ENCODE results near the gene HPSE2. TPM values are rescaled to one million over a fixed set of nuclear protein-coding genes. Genes with fewer than 3 reads are reported as not detected.

Gene HPSE2
- total and polyA plus RNA-seq, 2 donors (not counting 1 experiment from before 2014, with no cell fraction given): not detected

GRCh38 chr10:98417973-98418664, 817.5 kb downstream of the HPSE2 start:
- Histone ChIP-seq H3K27me3 (replicated peaks in 1 of 4; ENCODE audit: control extremely low read depth in 1 of 4, control insufficient read depth in 3 of 4, insufficient read depth in 4 of 4, low read length in 3 of 4) (no peaks in the 10 kb centered on the region), H3K4me2 (replicated peaks; ENCODE audit: low read depth, low read length, poor library complexity, severe bottlenecking) (no peak overlapping the region), H4K20me1 (ENCODE audit: control insufficient read depth, insufficient read depth, low read length, poor library complexity, severe bottlenecking) (no peaks in the 10 kb centered on the region), H3K9me3 (ENCODE audit: control extremely low read depth in 1 of 3, control insufficient read depth in 2 of 3, insufficient read depth in 1 of 3, low read length in 2 of 3) (no peaks in the 10 kb centered on the region), H3K4me3 (ENCODE audit: control extremely low read depth in 1 of 5, extremely low read depth in 1 of 5, insufficient read depth in 1 of 5, low read depth in 2 of 5, low read length in 4 of 5) (no peak overlapping the region), H3K9ac (ENCODE audit: low read length) (no peak overlapping the region), H2AFZ (ENCODE audit: insufficient read depth, low read depth, low read length, poor library complexity, severe bottlenecking) (no peak overlapping the region), H3K4me1 (ENCODE audit: control insufficient read depth in 2 of 2, insufficient read depth in 2 of 2, low read length in 2 of 2) (peaks cover 13 to 14% of the 10 kb centered on the region in 2 donors), H3K27ac (ENCODE audit: low read length in 2 of 2) (no peak overlapping the region), H3K36me3 (replicated peaks in 1 of 2; ENCODE audit: control extremely low read depth in 1 of 2, control insufficient read depth in 1 of 2, extremely low read depth in 1 of 2, insufficient read depth in 2 of 2, low read length in 1 of 2) (peaks cover 0 to 61% of the 10 kb centered on the region in 2 experiments), H3K79me2 (ENCODE audit: control insufficient read depth, insufficient read depth, low read length) (no peaks in the 10 kb centered on the region)
- POLR2A ChIA-PET: no interaction called here
- no peak overlapping the region for H3K4me3 Mint-ChIP-seq
- DNase-seq: no peak
- no peaks in the 10 kb centered on the region for H3K27me3 Mint-ChIP-seq
- intact Hi-C loops (cut with micrococcal nuclease): no loop called here
- no peaks in the 10 kb centered on the region for H3K9me3 Mint-ChIP-seq (ENCODE audit: insufficient read depth)
- H3K27ac Mint-ChIP-seq: no peak overlapping the region
- ATAC-seq (ENCODE audit: low read depth): no peak
- CTCF ChIA-PET: no interaction called here
- TF ChIP-seq EZH2 (IDR thresholded peaks at IDR 0.05; ENCODE audit: borderline replicate concordance, insufficient read depth, low read depth, low read length, poor library complexity, severe bottlenecking): no peak
- TF ChIP-seq, protein P1, sequence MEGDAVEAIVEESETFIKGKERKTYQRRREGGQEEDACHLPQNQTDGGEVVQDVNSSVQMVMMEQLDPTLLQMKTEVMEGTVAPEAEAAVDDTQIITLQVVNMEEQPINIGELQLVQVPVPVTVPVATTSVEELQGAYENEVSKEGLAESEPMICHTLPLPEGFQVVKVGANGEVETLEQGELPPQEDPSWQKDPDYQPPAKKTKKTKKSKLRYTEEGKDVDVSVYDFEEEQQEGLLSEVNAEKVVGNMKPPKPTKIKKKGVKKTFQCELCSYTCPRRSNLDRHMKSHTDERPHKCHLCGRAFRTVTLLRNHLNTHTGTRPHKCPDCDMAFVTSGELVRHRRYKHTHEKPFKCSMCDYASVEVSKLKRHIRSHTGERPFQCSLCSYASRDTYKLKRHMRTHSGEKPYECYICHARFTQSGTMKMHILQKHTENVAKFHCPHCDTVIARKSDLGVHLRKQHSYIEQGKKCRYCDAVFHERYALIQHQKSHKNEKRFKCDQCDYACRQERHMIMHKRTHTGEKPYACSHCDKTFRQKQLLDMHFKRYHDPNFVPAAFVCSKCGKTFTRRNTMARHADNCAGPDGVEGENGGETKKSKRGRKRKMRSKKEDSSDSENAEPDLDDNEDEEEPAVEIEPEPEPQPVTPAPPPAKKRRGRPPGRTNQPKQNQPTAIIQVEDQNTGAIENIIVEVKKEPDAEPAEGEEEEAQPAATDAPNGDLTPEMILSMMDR (IDR thresholded peaks at IDR 0.05): no peak
- H3K4me1 Mint-ChIP-seq: peaks cover 17% of the 10 kb centered on the region
- 98% methylated on average over 21 of the region's 21 CpGs for WGBS (ENCODE audit: insufficient coverage)

DNA sequence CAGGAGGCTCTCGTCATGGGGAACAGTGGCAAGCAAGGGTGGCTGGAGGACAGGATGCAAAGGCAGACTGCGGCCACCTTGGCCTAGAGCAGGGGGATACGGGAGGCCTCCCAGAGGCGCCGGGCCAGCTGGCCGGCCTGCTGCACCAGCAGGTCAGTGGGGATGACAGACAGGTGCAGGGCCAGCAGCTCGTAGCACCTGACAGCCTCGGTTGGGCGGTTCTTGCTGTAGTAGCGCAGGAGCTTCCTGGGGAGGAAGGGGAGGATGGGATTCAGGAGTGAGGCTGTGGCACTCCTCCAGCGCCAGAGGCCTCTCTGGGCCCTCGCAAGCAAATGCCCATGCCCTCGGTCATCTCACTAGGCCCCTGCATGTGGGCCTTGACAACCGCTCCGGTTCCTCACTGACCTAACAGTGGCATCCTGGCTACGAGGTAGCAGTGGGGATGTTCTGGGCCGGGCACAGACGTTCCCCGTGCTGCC, 818.1 kb downstream of the HPSE2 start:
- no peak overlapping the region for H3K27ac ChIP-seq (ENCODE audit: low read length in 2 of 2)
- no peaks in the 10 kb centered on the region for H4K20me1 ChIP-seq (ENCODE audit: control insufficient read depth, insufficient read depth, low read length, poor library complexity, severe bottlenecking)
- H3K9me3 Mint-ChIP-seq (ENCODE audit: insufficient read depth): no peaks in the 10 kb centered on the region
- H3K4me3 ChIP-seq (ENCODE audit: control extremely low read depth in 1 of 5, extremely low read depth in 1 of 5, insufficient read depth in 1 of 5, low read depth in 2 of 5, low read length in 4 of 5): no peak overlapping the region
- no peak for DNase-seq
- H3K4me3 Mint-ChIP-seq: no peak overlapping the region
- 95% methylated on average over 19 of the region's 19 CpGs for WGBS (ENCODE audit: insufficient coverage)
- no peaks in the 10 kb centered on the region for H3K27me3 ChIP-seq (replicated peaks in 1 of 4; ENCODE audit: control extremely low read depth in 1 of 4, control insufficient read depth in 3 of 4, insufficient read depth in 4 of 4, low read length in 3 of 4)
- ChIA-PET POLR2A (no interaction called here), CTCF (interaction anchor here (1.2 kb wide), 1 partner anchor 10 kb away, joined by 4 read pairs; no protein-coding TSS in a partner anchor)
- H3K9ac ChIP-seq (ENCODE audit: low read length): no peak overlapping the region
- H3K27me3 Mint-ChIP-seq: no peaks in the 10 kb centered on the region
- intact Hi-C loops (cut with micrococcal nuclease): no loop called here
- no peaks in the 10 kb centered on the region for H3K9me3 ChIP-seq (ENCODE audit: control extremely low read depth in 1 of 3, control insufficient read depth in 2 of 3, insufficient read depth in 1 of 3, low read length in 2 of 3)
- H3K36me3 ChIP-seq (replicated peaks in 1 of 2; ENCODE audit: control extremely low read depth in 1 of 2, control insufficient read depth in 1 of 2, extremely low read depth in 1 of 2, insufficient read depth in 2 of 2, low read length in 1 of 2): peaks cover 0 to 55% of the 10 kb centered on the region in 2 experiments
- no peak overlapping the region for H3K27ac Mint-ChIP-seq
- H3K79me2 ChIP-seq (ENCODE audit: control insufficient read depth, insufficient read depth, low read length): no peaks in the 10 kb centered on the region
- no peak overlapping the region for H2AFZ ChIP-seq (ENCODE audit: insufficient read depth, low read depth, low read length, poor library complexity, severe bottlenecking)
- peaks cover 13 to 14% of the 10 kb centered on the region in 2 donors for H3K4me1 ChIP-seq (ENCODE audit: control insufficient read depth in 2 of 2, insufficient read depth in 2 of 2, low read length in 2 of 2)
- ATAC-seq (ENCODE audit: low read depth): no peak
- H3K4me2 ChIP-seq (replicated peaks; ENCODE audit: low read depth, low read length, poor library complexity, severe bottlenecking): no peak overlapping the region
- no peak for TF ChIP-seq EZH2 (IDR thresholded peaks at IDR 0.05; ENCODE audit: borderline replicate concordance, insufficient read depth, low read depth, low read length, poor library complexity, severe bottlenecking)
- TF ChIP-seq, protein P1 (IDR thresholded peaks at IDR 0.05): no peak
- H3K4me1 Mint-ChIP-seq: peaks cover 17% of the 10 kb centered on the region
